CD14-positive monocyte (primary cell): Measurements from ENCODE around the gene CCN6. TPM values are rescaled to one million over a fixed set of nuclear protein-coding genes. Genes with fewer than 3 reads are reported as not detected.
A peak's percentile ranks its signal among the peaks of the same experiment; 100 is the strongest.

Experiments
- DNase-seq, 3 donors: peaks; one replicate each; pipeline ENCODE4 v3.0.0-alpha.2; 2011 to 2022
- H2AFZ ChIP-seq: 2 replicates; pipeline ENCODE4 v1.6.0; 2012; ENCODE audit warnings: mild to moderate bottlenecking, low read depth, low read length, inconsistent platforms; ENCODE audit not compliant: insufficient read depth, poor library complexity, severe bottlenecking
- H3K27ac ChIP-seq, 2 donors: 1 replicate in 1 of 2; 2 replicates in 1 of 2; pipeline ENCODE4 v1.5.1; 2012 to 2013; ENCODE audit warnings: low read length in 2 of 2, control low read depth in 1 of 2, inconsistent platforms in 1 of 2, low read depth in 1 of 2, mild to moderate bottlenecking in 1 of 2
- H3K27me3 ChIP-seq, 2 donors: one replicate each; pipeline versions ENCODE4 v1.6.0 to v1.6.1; 2011 to 2013; ENCODE audit warnings: low read length in 2 of 2; ENCODE audit not compliant: control insufficient read depth in 2 of 2, insufficient read depth in 2 of 2
- H3K36me3 ChIP-seq, 2 donors: replicated peaks in 1 of 2; 1 replicate in 1 of 2; 2 replicates in 1 of 2; pipeline versions ENCODE4 v1.5.1 to v1.6.1; 2012 to 2013; ENCODE audit warnings: low read length in 2 of 2, control low read depth in 1 of 2, inconsistent platforms in 1 of 2, mild to moderate bottlenecking in 1 of 2; ENCODE audit not compliant: insufficient read depth in 2 of 2, control insufficient read depth in 1 of 2
- H3K4me1 ChIP-seq, 2 donors: 1 replicate in 1 of 2; 2 replicates in 1 of 2; pipeline versions ENCODE4 v1.5.1 to v1.6.1; 2012 to 2013; ENCODE audit warnings: low read length in 2 of 2, control low read depth in 1 of 2, inconsistent platforms in 1 of 2, mild to moderate bottlenecking in 1 of 2, moderate library complexity in 1 of 2; ENCODE audit not compliant: insufficient read depth in 2 of 2, control insufficient read depth in 1 of 2
- H3K4me2 ChIP-seq: replicated peaks from 2 replicates; pipeline ENCODE3; 2012; ENCODE audit warnings: low read length, moderate library complexity, mild to moderate bottlenecking; ENCODE audit not compliant: poor library complexity, severe bottlenecking; ENCODE audit errors: extremely low read depth
- H3K4me3 ChIP-seq, 3 experiments: fragments of 200-600 bp in 1 of 3; sonication (generic) in 1 of 3; replicated peaks in 1 of 3; 1 replicate in 2 of 3; 2 replicates in 1 of 3; pipeline ENCODE4 v1.5.1; 2011 to 2013; ENCODE audit warnings: low read length in 3 of 3, mild to moderate bottlenecking in 3 of 3, control low read depth in 2 of 3, low read depth in 2 of 3, inconsistent platforms in 1 of 3, moderate library complexity in 1 of 3
- H3K79me2 ChIP-seq: 2 replicates; pipeline ENCODE4 v1.6.0; 2012; ENCODE audit warnings: mild to moderate bottlenecking, control low read depth, inconsistent platforms, low read length, moderate library complexity; ENCODE audit not compliant: insufficient read depth
- H3K9ac ChIP-seq: 2 replicates; pipeline ENCODE4 v1.6.0; 2017; ENCODE audit warnings: low read length, mild to moderate bottlenecking; ENCODE audit not compliant: insufficient read depth, poor library complexity, severe bottlenecking
- H3K9me3 ChIP-seq, 2 donors: replicated peaks in 1 of 2; 1 replicate in 1 of 2; 2 replicates in 1 of 2; pipeline versions ENCODE4 v1.5.1 to v1.6.1; 2012 to 2013; ENCODE audit warnings: low read length in 2 of 2, control low read depth in 1 of 2; ENCODE audit not compliant: control insufficient read depth in 1 of 2, insufficient read depth in 1 of 2
- H4K20me1 ChIP-seq: 2 replicates; pipeline ENCODE4 v1.6.0; 2012; ENCODE audit warnings: mild to moderate bottlenecking, low read length, control low read depth, moderate library complexity; ENCODE audit not compliant: insufficient read depth
- H3K27ac Mint-ChIP-seq, 7 donors: one replicate each; pipeline ENCODE4 v1.8.0; 2020; ENCODE audit warnings: mild to moderate bottlenecking in 7 of 7, mixed read lengths in 7 of 7, moderate library complexity in 6 of 7, inconsistent platforms in 2 of 7
- H3K27me3 Mint-ChIP-seq, 3 donors: one replicate each; pipeline ENCODE4 v1.8.0; 2021 to 2022; ENCODE audit warnings: low read depth in 3 of 3, mild to moderate bottlenecking in 3 of 3, mixed read lengths in 3 of 3, moderate library complexity in 3 of 3, inconsistent platforms in 1 of 3
- H3K36me3 Mint-ChIP-seq, 2 donors: one replicate each; pipeline ENCODE4 v1.8.0; 2020; ENCODE audit warnings: mixed read lengths in 2 of 2, inconsistent platforms in 1 of 2, mild to moderate bottlenecking in 1 of 2
- H3K4me1 Mint-ChIP-seq: one replicate; pipeline ENCODE4 v1.8.0; 2020; ENCODE audit warnings: mild to moderate bottlenecking, mixed read lengths
- H3K4me3 Mint-ChIP-seq, 2 donors: one replicate each; pipeline ENCODE4 v1.8.0; 2020; ENCODE audit warnings: mild to moderate bottlenecking in 2 of 2, mixed read lengths in 2 of 2, moderate library complexity in 1 of 2
- H3K9me3 Mint-ChIP-seq, 7 donors: one replicate each; pipeline ENCODE4 v1.8.0; 2020 to 2022; ENCODE audit warnings: mixed read lengths in 7 of 7, mild to moderate bottlenecking in 6 of 7, moderate library complexity in 6 of 7, inconsistent platforms in 2 of 7
- CTCF ChIP-seq: fragments of 200-600 bp; IDR thresholded peaks from one replicate; pipeline ENCODE4 v1.8.0; 2022; ENCODE audit warnings: antibody characterized with exemption, mild to moderate bottlenecking
- WGBS: methylation state at CpG from one replicate; pipeline ENCODE4 v1.1.5; 2013; ENCODE audit warnings: missing lambda C conversion rate; ENCODE audit not compliant: insufficient coverage; 5-methylcytosine and 5-hydroxymethylcytosine counted together
- intact Hi-C, 2 donors: fragments of 100-400 bp; cut with micrococcal nuclease; formaldehyde crosslinking; loops; one replicate each; pipeline versions ENCODE4 v1.15.0 to v1.15.1; 2023
- polyA plus RNA-seq, 3 donors: library from polyadenylated mRNA; depleted of rRNA in 1 of 3; unstranded in 2 of 3; stranded (reverse) in 1 of 3; fragments of 300-500 nt in 2 of 3; fragments of >200 nt in 1 of 3; fragmentation: Illumina TruSeq in 2 of 3; gene quantifications; 1 replicate in 2 of 3; 2 replicates in 1 of 3; pipeline ENCODE4 v1.2.3, GENCODE V29; 2012 to 2021

The CCN6 gene
- polyA plus RNA-seq, 3 donors, result not detected

DNA sequence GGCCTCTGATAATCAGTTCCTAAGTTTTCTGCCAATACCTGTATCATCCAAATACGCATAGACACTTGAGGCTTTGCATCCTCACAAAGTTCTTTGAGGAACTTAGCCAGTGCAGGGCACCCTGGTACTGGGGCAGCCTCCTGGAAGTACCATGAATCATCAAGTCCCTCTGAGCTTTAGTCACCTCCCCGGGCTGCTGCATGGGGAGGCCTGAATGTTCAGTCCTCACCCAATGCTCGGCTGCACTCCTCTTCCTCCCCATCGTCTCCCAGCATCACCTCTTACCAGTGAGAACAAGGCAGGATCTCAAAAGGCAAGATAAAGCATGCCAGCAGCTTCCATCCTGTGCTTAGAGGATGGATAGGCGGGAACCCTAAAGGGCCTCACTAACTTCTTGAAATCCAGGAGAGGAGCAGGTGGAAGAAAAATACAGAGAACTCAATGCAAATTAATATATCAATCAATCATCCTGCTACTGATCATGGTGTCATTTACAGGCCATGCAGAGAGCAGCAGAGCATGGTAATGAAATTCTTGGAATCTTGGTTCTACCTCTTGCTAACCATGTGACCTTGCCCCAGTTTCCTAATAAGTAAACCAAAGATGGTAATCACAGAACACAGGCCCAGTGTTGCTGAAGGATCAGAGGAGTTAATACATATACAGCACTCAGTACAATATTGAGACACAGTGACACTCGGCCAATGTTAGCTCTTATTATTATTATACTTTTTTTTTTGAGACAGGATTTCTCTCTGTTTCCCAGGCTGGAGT, 4.7 kb upstream of the CCN6 start:
- Histone ChIP-seq H3K36me3 (no peaks in the 10 kb centered on the region), H3K9me3 (no peaks in the 10 kb centered on the region), H3K79me2 (no peaks in the 10 kb centered on the region), H3K4me1 (no peaks in the 10 kb centered on the region), H3K4me3 (no peak overlapping the region), H3K27ac (no peak overlapping the region), H3K9ac (no peak overlapping the region), H3K27me3 (no peaks in the 10 kb centered on the region), H3K4me2 (no peak overlapping the region), H4K20me1 (no peaks in the 10 kb centered on the region), H2AFZ (no peak overlapping the region)
- Mint-ChIP-seq H3K4me1 (no peaks in the 10 kb centered on the region), H3K27ac (peak overlapping the region in 1 of 7 donors; percentile 45), H3K4me3 (no peak overlapping the region), H3K36me3 (no peaks in the 10 kb centered on the region), H3K9me3 (peaks cover 0 to 3% (median 0%) of the 10 kb centered on the region in 7 donors), H3K27me3 (peaks cover 0 to 3% (median 0%) of the 10 kb centered on the region in 3 donors)
- DNase-seq, result peak in 1 of 3 donors; percentile 22
- WGBS, result 86% methylated on average over 2 of the region's 6 CpGs
- no peak for TF ChIP-seq CTCF
- intact Hi-C loops, result no loop called here

GRCh38 chr6:112049996-112050395, 3.9 kb upstream of the CCN6 start:
- Mint-ChIP-seq H3K36me3 (no peaks in the 10 kb centered on the region), H3K4me3 (no peak overlapping the region), H3K9me3 (peaks cover 0 to 3% (median 0%) of the 10 kb centered on the region in 7 donors), H3K27me3 (peaks cover 0 to 3% (median 0%) of the 10 kb centered on the region in 3 donors), H3K4me1 (no peaks in the 10 kb centered on the region), H3K27ac (no peak overlapping the region)
- Histone ChIP-seq H4K20me1 (no peaks in the 10 kb centered on the region), H3K9me3 (no peaks in the 10 kb centered on the region), H3K79me2 (no peaks in the 10 kb centered on the region), H3K4me3 (no peak overlapping the region), H3K4me2 (no peak overlapping the region), H2AFZ (no peak overlapping the region), H3K27ac (no peak overlapping the region), H3K4me1 (no peaks in the 10 kb centered on the region), H3K9ac (no peak overlapping the region), H3K27me3 (no peaks in the 10 kb centered on the region), H3K36me3 (no peaks in the 10 kb centered on the region)
- 100% methylated on average over 6 of the region's 7 CpGs for WGBS
- TF ChIP-seq CTCF, result no peak
- DNase-seq, result no peak
- intact Hi-C loops, result no loop called here
